CD4-positive, alpha-beta T cell treated with Interleukin-1 beta for 1 hour (primary cell): ENCODE results near the gene HPCAL4.

ENCODE experiments used
- DNase-seq, 2 donors: peaks; one replicate each; pipeline ENCODE4 v3.0.0-alpha.2; 2020 to 2022

HPCAL4 gene

GRCh38 chr1:39646232-39647081, 44.8 kb downstream of the HPCAL4 start:
- no peak for DNase-seq

GRCh38 chr1:39645411-39646043, 45.7 kb downstream of the HPCAL4 start:
- no peak for DNase-seq

GRCh38 chr1:39643705-39644104, 47.5 kb downstream of the HPCAL4 start:
- DNase-seq, result no peak

- DNase-seq, result no peak
Observed at GRCh38 chr1:39642796-39643195, 48.4 kb downstream of the HPCAL4 start.

GRCh38 chr1:39640861-39641260, 50.4 kb downstream of the HPCAL4 start:
- no peak for DNase-seq

GRCh38 chr1:39639305-39640130, 51.7 kb downstream of the HPCAL4 start, which contains the start of gene HEYL:
HEYL (minus strand) TSS chr1:39639643; CDS start chr1:39639625, 18 bp downstream.
- DNase-seq, result peak; percentile 53 to 62

- DNase-seq, result no peak
Observed at GRCh38 chr1:39638965-39639304, 52.3 kb downstream of the HPCAL4 start.

- DNase-seq, result no peak
Observed at GRCh38 chr1:39637361-39637760, 53.9 kb downstream of the HPCAL4 start.

- no peak for DNase-seq
Observed at GRCh38 chr1:39635871-39636210, 55.4 kb downstream of the HPCAL4 start.

GRCh38 chr1:39635205-39635870, 55.9 kb downstream of the HPCAL4 start:
- no peak for DNase-seq

- DNase-seq, result no peak
Observed at GRCh38 chr1:39633422-39633821, 57.8 kb downstream of the HPCAL4 start.

- DNase-seq, result no peak
Observed at GRCh38 chr1:39632682-39633417, 58.4 kb downstream of the HPCAL4 start.

- DNase-seq, result no peak
Observed at GRCh38 chr1:39632323-39632681, 58.9 kb downstream of the HPCAL4 start.

- no peak for DNase-seq
Observed at GRCh38 chr1:39631361-39632322, 59.6 kb downstream of the HPCAL4 start.

GRCh38 chr1:39628807-39629350, 62.4 kb downstream of the HPCAL4 start:
- DNase-seq, result no peak
